HepG2 (cell line): Measurements from ENCODE around the gene M1AP. TPM values are rescaled to one million over a fixed set of nuclear protein-coding genes. Genes with fewer than 3 reads are reported as not detected.

Experiments
- ISL2 ChIP-seq: sonication (generic); formaldehyde crosslinking; IDR thresholded peaks from 2 replicates; pipeline ENCODE4 v1.5.0; 2020; ENCODE audit warnings: missing genetic modification reagents
- KLF11 ChIP-seq: IDR thresholded peaks from 2 replicates; pipeline ENCODE4 v1.6.1; 2016; ENCODE audit warnings: missing compliant biosample characterization
- KLF12 ChIP-seq: sonication (generic); formaldehyde crosslinking; IDR thresholded peaks from 2 replicates; pipeline ENCODE4 v1.4.0; 2020; ENCODE audit warnings: missing genetic modification reagents, borderline replicate concordance
- KMT2B ChIP-seq: IDR thresholded peaks from 2 replicates; pipeline ENCODE4 v1.6.1; 2016; ENCODE audit warnings: missing genetic modification reagents, missing compliant biosample characterization
- MEIS2 ChIP-seq: sonication (generic); formaldehyde crosslinking; IDR thresholded peaks from 2 replicates; pipeline ENCODE4 v1.9.0; 2021; ENCODE audit warnings: mild to moderate bottlenecking, missing genetic modification reagents
- MTA3 ChIP-seq: sonication (generic); formaldehyde crosslinking; IDR thresholded peaks from 2 replicates; pipeline ENCODE4 v1.4.0; 2020; ENCODE audit warnings: missing genetic modification reagents
- NR2F2 ChIP-seq: IDR thresholded peaks from 2 replicates; pipeline ENCODE4 v1.6.1; 2012; ENCODE audit warnings: low read depth, inconsistent platforms, borderline replicate concordance
- SIX4 ChIP-seq: sonication (generic); formaldehyde crosslinking; IDR thresholded peaks from 2 replicates; pipeline ENCODE4 v1.4.0; 2020; ENCODE audit warnings: missing genetic modification reagents
- TBP ChIP-seq: sonication (generic); formaldehyde crosslinking; IDR thresholded peaks from 2 replicates; pipeline ENCODE4 v1.5.0; 2020; ENCODE audit warnings: missing genetic modification reagents
- ZBTB42 ChIP-seq: sonication (generic); formaldehyde crosslinking; IDR thresholded peaks from 2 replicates; pipeline ENCODE4 v1.5.0; 2020; ENCODE audit warnings: mild to moderate bottlenecking, missing genetic modification reagents
- ZFP36L2 ChIP-seq: sonication (generic); formaldehyde crosslinking; IDR thresholded peaks from 2 replicates; pipeline ENCODE4 v1.4.0; 2020; ENCODE audit warnings: missing genetic modification reagents
- ZNF496 ChIP-seq: sonication (generic); formaldehyde crosslinking; IDR thresholded peaks from 2 replicates; pipeline ENCODE4 v1.8.1; 2023; ENCODE audit warnings: mild to moderate bottlenecking, moderate library complexity, missing genetic modification reagents; ENCODE audit not compliant: insufficient replicate concordance
- polyA plus RNA-seq, 8 experiments: library from polyadenylated mRNA; depleted of rRNA in 3 of 8; stranded (reverse) in 7 of 8; unstranded in 1 of 8; fragments of >200 nt; fragmentation: Illumina TruSeq in 4 of 8; extraction: Trizol in 4 of 8; gene quantifications; 2 replicates each; pipeline versions ENCODE4 v1.2.1 to v1.2.3, GENCODE V29; 2011 to 2016; ENCODE audit warnings: low read depth in 4 of 8, missing spikeins in 1 of 8, mixed read lengths in 1 of 8; ENCODE audit not compliant: insufficient read depth in 1 of 8
- total RNA-seq, 5 experiments: library from RNA; depleted of rRNA; stranded (reverse); fragments of >200 nt; fragmentation: Illumina TruSeq; extraction: Trizol; gene quantifications; 2 replicates each; pipeline ENCODE4 v1.2.3, GENCODE V29; 2016; ENCODE audit warnings: low read depth in 1 of 5
- TF ChIP-seq, protein P1 (sequence below): sonication (generic); formaldehyde crosslinking; IDR thresholded peaks from 2 replicates; pipeline ENCODE4 v1.8.1; 2022; ENCODE audit warnings: mild to moderate bottlenecking, missing genetic modification reagents
- TF ChIP-seq, protein P2 (sequence below): sonication (generic); formaldehyde crosslinking; IDR thresholded peaks from 2 replicates; pipeline ENCODE4 v1.5.0; 2020; ENCODE audit warnings: missing genetic modification reagents
- TF ChIP-seq, protein P3 (sequence below): sonication (generic); formaldehyde crosslinking; IDR thresholded peaks from 2 replicates; pipeline ENCODE4 v1.4.0; 2020; ENCODE audit warnings: missing genetic modification reagents, borderline replicate concordance
- TF ChIP-seq, protein P4 (sequence below): sonication (generic); formaldehyde crosslinking; IDR thresholded peaks from 2 replicates; pipeline ENCODE4 v1.8.0; 2022; ENCODE audit warnings: missing genetic modification reagents, mild to moderate bottlenecking, inconsistent platforms, borderline replicate concordance
- TF ChIP-seq, protein P5 (sequence below): sonication (generic); formaldehyde crosslinking; IDR thresholded peaks from 2 replicates; pipeline ENCODE4 v1.5.0; 2020; ENCODE audit warnings: missing genetic modification reagents
- TF ChIP-seq, protein P6 (sequence below): sonication (generic); formaldehyde crosslinking; IDR thresholded peaks from 2 replicates; pipeline ENCODE4 v1.4.0; 2020; ENCODE audit warnings: missing genetic modification reagents, borderline replicate concordance
- TF ChIP-seq, protein P7 (sequence below): sonication (generic); formaldehyde crosslinking; IDR thresholded peaks from 2 replicates; pipeline ENCODE4 v1.5.0; 2020; ENCODE audit warnings: mild to moderate bottlenecking, missing genetic modification reagents

The M1AP gene
- total and polyA plus RNA-seq, 2 of the 13 experiments (the other 11 are each of a cell fraction or from before 2014, with no cell fraction given): not detected

DNA sequence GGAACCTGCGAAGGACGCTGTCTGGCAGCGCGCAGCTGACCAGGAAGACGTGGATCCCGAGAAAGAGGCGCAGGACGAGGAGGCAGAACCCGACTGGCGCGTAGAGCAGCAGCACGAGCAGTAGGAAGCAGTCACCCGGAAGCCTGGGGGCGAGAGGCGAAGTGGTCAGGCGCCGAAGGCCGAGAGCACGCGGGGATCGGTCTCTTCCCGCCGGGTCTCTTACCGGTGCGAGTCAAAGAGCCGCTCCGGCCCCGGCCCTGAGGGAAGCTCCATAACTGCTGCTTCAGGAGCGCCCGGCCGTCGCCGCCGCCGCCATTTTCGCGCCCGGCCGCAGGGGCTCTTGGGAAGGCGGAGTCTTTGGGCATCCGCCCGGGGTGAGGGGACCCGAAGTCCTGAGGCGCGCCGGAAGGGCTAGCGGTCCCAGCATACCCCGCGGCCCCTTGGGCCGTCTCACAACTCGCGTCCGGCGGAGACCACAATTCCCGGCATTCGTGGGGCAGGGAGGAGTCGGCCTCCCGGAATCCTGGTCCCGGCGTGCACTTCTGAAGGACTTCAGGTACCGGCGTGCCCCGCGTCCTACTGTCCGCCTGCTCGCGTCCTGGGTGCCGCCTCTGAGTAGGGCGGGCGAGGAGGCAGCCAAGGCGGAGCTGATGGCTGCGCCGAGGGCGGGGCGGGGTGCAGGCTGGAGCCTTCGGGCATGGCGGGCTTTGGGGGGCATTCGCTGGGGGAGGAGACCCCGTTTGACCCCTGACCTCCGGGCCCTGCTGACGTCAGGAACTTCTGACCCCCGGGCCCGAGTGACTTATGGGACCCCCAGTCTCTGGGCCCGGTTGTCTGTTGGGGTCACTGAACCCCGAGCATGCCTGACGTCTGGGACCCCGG, 118.5 kb downstream of the M1AP start, which contains the start of the genes AUP1 and HTRA2 (continued):
- TF ChIP-seq, protein P1, sequence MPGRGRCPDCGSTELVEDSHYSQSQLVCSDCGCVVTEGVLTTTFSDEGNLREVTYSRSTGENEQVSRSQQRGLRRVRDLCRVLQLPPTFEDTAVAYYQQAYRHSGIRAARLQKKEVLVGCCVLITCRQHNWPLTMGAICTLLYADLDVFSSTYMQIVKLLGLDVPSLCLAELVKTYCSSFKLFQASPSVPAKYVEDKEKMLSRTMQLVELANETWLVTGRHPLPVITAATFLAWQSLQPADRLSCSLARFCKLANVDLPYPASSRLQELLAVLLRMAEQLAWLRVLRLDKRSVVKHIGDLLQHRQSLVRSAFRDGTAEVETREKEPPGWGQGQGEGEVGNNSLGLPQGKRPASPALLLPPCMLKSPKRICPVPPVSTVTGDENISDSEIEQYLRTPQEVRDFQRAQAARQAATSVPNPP: peak; percentile 21; the same call in 1 of the 2 replicates
- TF ChIP-seq ZFP36L2 (CRISPR knock-in tag) (no peak), KLF11 (CRISPR knock-in tag) (no peak), KLF12 (CRISPR knock-in tag) (peak; percentile 97; the same call in 1 of the 2 replicates), MEIS2 (CRISPR knock-in tag) (no peak), MTA3 (no peak), TBP (CRISPR knock-in tag) (peak; percentile 96), KMT2B (CRISPR knock-in tag) (peak; percentile 81), ISL2 (CRISPR knock-in tag) (peak; percentile 82), NR2F2 (0 out of 2 replicates have a peak, but pooled peaks have one; percentile 65), SIX4 (CRISPR knock-in tag) (no peak), ZNF496 (CRISPR knock-in tag) (no peak), ZBTB42 (CRISPR knock-in tag) (peak; percentile 84; the same call in 1 of the 2 replicates)
- TF ChIP-seq, protein P2, sequence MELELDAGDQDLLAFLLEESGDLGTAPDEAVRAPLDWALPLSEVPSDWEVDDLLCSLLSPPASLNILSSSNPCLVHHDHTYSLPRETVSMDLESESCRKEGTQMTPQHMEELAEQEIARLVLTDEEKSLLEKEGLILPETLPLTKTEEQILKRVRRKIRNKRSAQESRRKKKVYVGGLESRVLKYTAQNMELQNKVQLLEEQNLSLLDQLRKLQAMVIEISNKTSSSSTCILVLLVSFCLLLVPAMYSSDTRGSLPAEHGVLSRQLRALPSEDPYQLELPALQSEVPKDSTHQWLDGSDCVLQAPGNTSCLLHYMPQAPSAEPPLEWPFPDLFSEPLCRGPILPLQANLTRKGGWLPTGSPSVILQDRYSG: peak; percentile 93
- TF ChIP-seq, protein P3, sequence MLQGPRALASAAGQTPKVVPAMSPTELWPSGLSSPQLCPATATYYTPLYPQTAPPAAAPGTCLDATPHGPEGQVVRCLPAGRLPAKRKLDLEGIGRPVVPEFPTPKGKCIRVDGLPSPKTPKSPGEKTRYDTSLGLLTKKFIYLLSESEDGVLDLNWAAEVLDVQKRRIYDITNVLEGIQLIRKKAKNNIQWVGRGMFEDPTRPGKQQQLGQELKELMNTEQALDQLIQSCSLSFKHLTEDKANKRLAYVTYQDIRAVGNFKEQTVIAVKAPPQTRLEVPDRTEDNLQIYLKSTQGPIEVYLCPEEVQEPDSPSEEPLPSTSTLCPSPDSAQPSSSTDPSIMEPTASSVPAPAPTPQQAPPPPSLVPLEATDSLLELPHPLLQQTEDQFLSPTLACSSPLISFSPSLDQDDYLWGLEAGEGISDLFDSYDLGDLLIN (CRISPR knock-in tag): peak; percentile 88
- TF ChIP-seq, protein P4, sequence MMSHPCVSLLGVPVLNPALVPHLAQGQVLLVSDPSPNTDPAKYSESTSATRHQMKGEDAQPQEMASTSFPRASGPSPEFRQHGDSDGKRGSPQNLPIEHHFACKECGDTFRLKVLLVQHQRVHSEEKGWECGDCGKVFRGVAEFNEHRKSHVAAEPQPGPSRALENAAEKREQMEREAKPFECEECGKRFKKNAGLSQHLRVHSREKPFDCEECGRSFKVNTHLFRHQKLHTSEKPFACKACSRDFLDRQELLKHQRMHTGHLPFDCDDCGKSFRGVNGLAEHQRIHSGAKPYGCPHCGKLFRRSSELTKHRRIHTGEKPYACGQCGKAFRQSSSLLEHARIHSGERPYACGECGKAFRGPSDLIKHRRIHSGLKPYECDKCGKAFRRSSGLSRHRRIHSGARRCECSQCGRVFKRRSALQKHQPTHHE (CRISPR knock-in tag): peak; percentile 90
- TF ChIP-seq, protein P5, sequence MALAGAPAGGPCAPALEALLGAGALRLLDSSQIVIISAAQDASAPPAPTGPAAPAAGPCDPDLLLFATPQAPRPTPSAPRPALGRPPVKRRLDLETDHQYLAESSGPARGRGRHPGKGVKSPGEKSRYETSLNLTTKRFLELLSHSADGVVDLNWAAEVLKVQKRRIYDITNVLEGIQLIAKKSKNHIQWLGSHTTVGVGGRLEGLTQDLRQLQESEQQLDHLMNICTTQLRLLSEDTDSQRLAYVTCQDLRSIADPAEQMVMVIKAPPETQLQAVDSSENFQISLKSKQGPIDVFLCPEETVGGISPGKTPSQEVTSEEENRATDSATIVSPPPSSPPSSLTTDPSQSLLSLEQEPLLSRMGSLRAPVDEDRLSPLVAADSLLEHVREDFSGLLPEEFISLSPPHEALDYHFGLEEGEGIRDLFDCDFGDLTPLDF (CRISPR knock-in tag): peak; percentile 89
- TF ChIP-seq, protein P6, sequence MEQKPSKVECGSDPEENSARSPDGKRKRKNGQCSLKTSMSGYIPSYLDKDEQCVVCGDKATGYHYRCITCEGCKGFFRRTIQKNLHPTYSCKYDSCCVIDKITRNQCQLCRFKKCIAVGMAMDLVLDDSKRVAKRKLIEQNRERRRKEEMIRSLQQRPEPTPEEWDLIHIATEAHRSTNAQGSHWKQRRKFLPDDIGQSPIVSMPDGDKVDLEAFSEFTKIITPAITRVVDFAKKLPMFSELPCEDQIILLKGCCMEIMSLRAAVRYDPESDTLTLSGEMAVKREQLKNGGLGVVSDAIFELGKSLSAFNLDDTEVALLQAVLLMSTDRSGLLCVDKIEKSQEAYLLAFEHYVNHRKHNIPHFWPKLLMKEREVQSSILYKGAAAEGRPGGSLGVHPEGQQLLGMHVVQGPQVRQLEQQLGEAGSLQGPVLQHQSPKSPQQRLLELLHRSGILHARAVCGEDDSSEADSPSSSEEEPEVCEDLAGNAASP (CRISPR knock-in tag): peak; percentile 48; the same call in 1 of the 2 replicates
- TF ChIP-seq, protein P7, sequence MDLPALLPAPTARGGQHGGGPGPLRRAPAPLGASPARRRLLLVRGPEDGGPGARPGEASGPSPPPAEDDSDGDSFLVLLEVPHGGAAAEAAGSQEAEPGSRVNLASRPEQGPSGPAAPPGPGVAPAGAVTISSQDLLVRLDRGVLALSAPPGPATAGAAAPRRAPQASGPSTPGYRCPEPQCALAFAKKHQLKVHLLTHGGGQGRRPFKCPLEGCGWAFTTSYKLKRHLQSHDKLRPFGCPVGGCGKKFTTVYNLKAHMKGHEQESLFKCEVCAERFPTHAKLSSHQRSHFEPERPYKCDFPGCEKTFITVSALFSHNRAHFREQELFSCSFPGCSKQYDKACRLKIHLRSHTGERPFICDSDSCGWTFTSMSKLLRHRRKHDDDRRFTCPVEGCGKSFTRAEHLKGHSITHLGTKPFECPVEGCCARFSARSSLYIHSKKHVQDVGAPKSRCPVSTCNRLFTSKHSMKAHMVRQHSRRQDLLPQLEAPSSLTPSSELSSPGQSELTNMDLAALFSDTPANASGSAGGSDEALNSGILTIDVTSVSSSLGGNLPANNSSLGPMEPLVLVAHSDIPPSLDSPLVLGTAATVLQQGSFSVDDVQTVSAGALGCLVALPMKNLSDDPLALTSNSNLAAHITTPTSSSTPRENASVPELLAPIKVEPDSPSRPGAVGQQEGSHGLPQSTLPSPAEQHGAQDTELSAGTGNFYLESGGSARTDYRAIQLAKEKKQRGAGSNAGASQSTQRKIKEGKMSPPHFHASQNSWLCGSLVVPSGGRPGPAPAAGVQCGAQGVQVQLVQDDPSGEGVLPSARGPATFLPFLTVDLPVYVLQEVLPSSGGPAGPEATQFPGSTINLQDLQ (CRISPR knock-in tag): no peak; the same call in 1 of the 2 replicates
